Esophagus muscularis mucosa (tissue), 3 donors: Measurements from ENCODE around the gene DBF4.

ENCODE experiments used
- EP300 ChIP-seq: sonication (generic); formaldehyde crosslinking; IDR thresholded peaks from one replicate; pipeline ENCODE4 v1.6.1; 2017; ENCODE audit warnings: antibody characterized with exemption
- POLR2A ChIP-seq: fragments of 450-650 bp; IDR thresholded peaks from one replicate; pipeline ENCODE4 v1.6.1; 2017; ENCODE audit warnings: antibody characterized with exemption, moderate library complexity, mild to moderate bottlenecking, low read depth
- POLR2AphosphoS5 ChIP-seq, 2 donors: sonication (generic); formaldehyde crosslinking; IDR thresholded peaks; one replicate each; pipeline ENCODE4 v1.6.1; 2017; ENCODE audit warnings: antibody characterized with exemption in 2 of 2

DNA sequence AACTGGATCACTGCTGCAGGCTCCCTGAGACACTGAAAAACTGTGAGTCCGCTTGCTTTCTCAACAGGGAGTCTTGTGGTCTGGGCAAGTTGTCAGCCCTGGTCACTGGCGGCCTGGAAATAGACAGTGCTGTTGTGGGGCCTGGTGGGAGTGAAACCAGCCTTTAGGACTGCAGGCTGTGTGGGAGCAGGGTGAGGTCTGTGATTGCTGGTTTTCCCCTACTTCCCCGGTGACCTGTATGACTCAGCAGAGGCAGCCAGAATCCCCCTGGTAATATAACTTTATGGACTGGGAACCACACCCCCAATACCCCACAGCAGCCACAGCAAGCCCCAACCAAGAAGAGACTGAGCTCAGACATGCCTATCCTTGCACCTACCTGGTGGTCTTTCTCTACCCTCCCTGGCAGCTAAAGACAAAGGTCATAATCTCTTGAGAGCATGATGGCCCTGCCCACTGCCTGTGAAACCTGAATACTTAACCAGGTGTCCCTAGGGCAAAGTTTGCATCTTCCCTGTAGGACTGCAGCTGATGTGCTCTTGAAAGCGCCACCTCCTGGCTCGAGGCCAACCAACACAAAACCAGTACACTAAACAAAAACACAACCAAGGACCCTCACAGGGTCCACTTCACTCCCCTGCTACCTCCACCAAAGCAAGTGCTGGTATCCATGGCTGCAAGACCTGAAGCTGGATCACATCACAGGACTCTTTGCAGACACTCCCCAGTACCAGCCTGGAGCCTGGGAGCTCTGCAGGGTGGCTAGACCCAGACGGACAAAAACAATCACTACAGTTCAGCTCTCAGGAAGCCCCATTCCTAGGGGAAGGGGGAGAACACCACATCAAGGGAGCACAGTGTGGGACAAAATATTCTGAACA, 50.5 kb downstream of the DBF4 start:
- TF ChIP-seq EP300 (no peak), POLR2A (no peak), POLR2AphosphoS5 (IDR thresholded peaks at IDR 0.05) (no peak)
